HepG2 (cell line): ENCODE results near the gene FAM222B. TPM values are rescaled to one million over a fixed set of nuclear protein-coding genes. Genes with fewer than 3 reads are reported as not detected.
"Not testable (repeated sequence)": the region's sequence is repeated elsewhere in the genome, so short reads cannot be mapped to it uniquely, and the experiment has no call there.

Experiments used
- ATAC-seq: fragments of 200-7000 bp; cut with Tn5 transposase; 3 replicates; pipeline ENCODE4 v1.9.1; 2020; ENCODE audit warnings: mild to moderate bottlenecking, moderate library complexity
- BruUV-seq: library from RNA; stranded (reverse); fragments of 400-500 nt; replicated peaks from 2 replicates; lab custom pipeline; 2021; lab: Mats Ljungman, UMichigan
- CTCF ChIA-PET: fragments of 300-600 bp; formaldehyde crosslinking; extraction: SDS; loops from one replicate; lab custom pipeline; 2021; ENCODE audit warnings: low total read pairs, inconsistent platforms, low intra/inter-chr PET ratio; lab: Yijun Ruan, JAX
- POLR2A ChIA-PET: fragments of 350-600 bp; sonication (Branson Sonifier 250); formaldehyde crosslinking; loops from one replicate; lab custom pipeline; 2020; ENCODE audit warnings: antibody characterized with exemption, inconsistent platforms; lab: Yijun Ruan, JAX
- DNase-seq: peaks from one replicate; pipeline ENCODE4 v3.0.0-alpha.2; 2015; ENCODE audit warnings: low spot score
- FAIRE-seq: peaks from 3 replicates; lab custom pipeline; 2011; peaks lifted over from hg19 to GRCh38; lab: Jason Lieb, UNC
- H2AFZ ChIP-seq: one replicate; pipeline ENCODE4 v1.6.1; 2011; ENCODE audit warnings: low read length, inconsistent platforms
- H3K27ac ChIP-seq: fragments of 300-600 bp; 3 replicates; pipeline ENCODE4 v1.8.0; 2011; ENCODE audit warnings: mixed run types, mild to moderate bottlenecking, mixed read lengths, low read length, inconsistent platforms; ENCODE audit not compliant: insufficient read depth; ENCODE audit errors: extremely low read length
- H3K27me3 ChIP-seq, 2 experiments: fragments of 200-600 bp in 1 of 2; 2 replicates in 1 of 2; 3 replicates in 1 of 2; pipeline versions ENCODE4 v1.6.0 to v1.8.0; 2011; ENCODE audit warnings: low read length in 2 of 2, mild to moderate bottlenecking in 2 of 2, moderate library complexity in 2 of 2, inconsistent platforms in 1 of 2; ENCODE audit not compliant: insufficient read depth in 2 of 2, control insufficient read depth in 1 of 2
- H3K36me3 ChIP-seq, 2 experiments: fragments of 200-600 bp in 1 of 2; replicated peaks in 1 of 2; 2 replicates in 1 of 2; 3 replicates in 1 of 2; pipeline versions ENCODE4 v1.5.1 to v1.8.0; 2011; ENCODE audit warnings: low read length in 2 of 2, inconsistent platforms in 1 of 2; ENCODE audit not compliant: insufficient read depth in 2 of 2, control insufficient read depth in 1 of 2
- H3K4me1 ChIP-seq: 2 replicates; pipeline ENCODE4 v1.5.1; 2012; ENCODE audit warnings: low read length, inconsistent platforms; ENCODE audit not compliant: insufficient read depth
- H3K4me2 ChIP-seq: 2 replicates; pipeline ENCODE4 v1.6.0; 2011; ENCODE audit warnings: low read depth, low read length, inconsistent platforms
- H3K4me3 ChIP-seq, 3 experiments: fragments of 200-600 bp in 1 of 3; sonication (generic), shearing (Covaris generic) in 1 of 3; replicated peaks in 1 of 3; 2 replicates each; pipeline ENCODE4 v1.5.1; 2011 to 2016; ENCODE audit warnings: low read length in 3 of 3, inconsistent platforms in 2 of 3, low read depth in 2 of 3, mild to moderate bottlenecking in 2 of 3, control low read depth in 1 of 3, mixed read lengths in 1 of 3; ENCODE audit not compliant: insufficient read depth in 1 of 3
- H3K79me2 ChIP-seq: one replicate; pipeline ENCODE4 v1.6.1; 2011; ENCODE audit warnings: low read length, inconsistent platforms; ENCODE audit not compliant: insufficient read depth
- H3K9ac ChIP-seq: 2 replicates; pipeline ENCODE4 v1.6.0; 2011; ENCODE audit warnings: mild to moderate bottlenecking, low read depth, low read length, inconsistent platforms; ENCODE audit not compliant: insufficient read depth
- H3K9me3 ChIP-seq: 2 replicates; pipeline ENCODE4 v1.5.1; 2012; ENCODE audit warnings: mild to moderate bottlenecking, low read length
- H4K20me1 ChIP-seq: 2 replicates; pipeline ENCODE4 v1.6.0; 2011; ENCODE audit warnings: inconsistent platforms, mild to moderate bottlenecking, low read length, moderate library complexity; ENCODE audit not compliant: insufficient read depth
- RXRA ChIP-seq: sonication (generic); formaldehyde crosslinking; IDR thresholded peaks from 2 replicates; pipeline ENCODE4 v1.5.1; 2020; ENCODE audit warnings: missing genetic modification reagents
- ZMYM3 ChIP-seq: sonication (generic); formaldehyde crosslinking; IDR thresholded peaks from 2 replicates; pipeline ENCODE4 v1.5.1; 2020; ENCODE audit warnings: mild to moderate bottlenecking, missing genetic modification reagents
- ZNF678 ChIP-seq: sonication (generic); formaldehyde crosslinking; IDR thresholded peaks from 2 replicates; pipeline ENCODE4 v1.4.0; 2020; ENCODE audit warnings: mild to moderate bottlenecking, missing genetic modification reagents
- WGBS: methylation state at CpG from one replicate; pipeline ENCODE4 v1.1.6; 2017; ENCODE audit warnings: low lambda C conversion rate; 5-methylcytosine and 5-hydroxymethylcytosine counted together
- in situ Hi-C: cut with HindIII; loops from 2 replicates; pipeline ENCODE4 v1.10.0; 2017; ENCODE audit warnings: low pct_unique_long_range_greater_than_20kb; ENCODE audit not compliant: extremely low pct_ligation_motif_present
- intact Hi-C: fragments of 100-400 bp; cut with micrococcal nuclease; formaldehyde crosslinking; loops from one replicate; pipeline ENCODE4 v1.10.0; 2022; ENCODE audit not compliant: unreplicated experiment
- polyA plus RNA-seq, 8 experiments: library from polyadenylated mRNA; depleted of rRNA in 3 of 8; stranded (reverse) in 7 of 8; unstranded in 1 of 8; fragments of >200 nt; fragmentation: Illumina TruSeq in 4 of 8; extraction: Trizol in 4 of 8; gene quantifications; 2 replicates each; pipeline versions ENCODE4 v1.2.1 to v1.2.3, GENCODE V29; 2011 to 2016; ENCODE audit warnings: low read depth in 4 of 8, missing spikeins in 1 of 8, mixed read lengths in 1 of 8; ENCODE audit not compliant: insufficient read depth in 1 of 8
- total RNA-seq, 5 experiments: library from RNA; depleted of rRNA; stranded (reverse); fragments of >200 nt; fragmentation: Illumina TruSeq; extraction: Trizol; gene quantifications; 2 replicates each; pipeline ENCODE4 v1.2.3, GENCODE V29; 2016; ENCODE audit warnings: low read depth in 1 of 5

FAM222B gene
- total and polyA plus RNA-seq, 2 of the 13 experiments (the other 11 are each of a cell fraction or from before 2014, with no cell fraction given): 3.5 to 7.3 TPM

DNA sequence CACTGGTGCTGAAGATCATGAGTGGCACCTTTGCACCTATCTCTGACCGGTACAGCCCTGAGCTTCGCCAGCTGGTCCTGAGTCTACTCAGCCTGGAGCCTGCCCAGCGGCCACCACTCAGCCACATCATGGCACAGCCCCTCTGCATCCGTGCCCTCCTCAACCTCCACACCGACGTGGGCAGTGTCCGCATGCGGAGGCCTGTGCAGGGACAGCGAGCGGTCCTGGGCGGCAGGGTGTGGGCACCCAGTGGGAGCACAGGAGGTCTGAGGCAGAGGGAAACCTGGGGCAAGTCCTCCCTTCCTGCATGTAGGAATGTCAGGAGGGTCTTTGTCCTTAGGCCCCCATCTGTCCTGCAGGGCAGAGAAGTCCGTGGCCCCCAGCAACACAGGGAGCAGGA is 105.3 kb downstream of the FAM222B start:
- H3K9me3 ChIP-seq: no peaks in the 10 kb centered on the region
- ChIA-PET POLR2A (no interaction called here), CTCF (no interaction called here)
- H3K4me3 ChIP-seq: no peak overlapping the region
- WGBS: 96% methylated on average over 8 of the region's 12 CpGs
- no peak overlapping the region for H3K27ac ChIP-seq
- H3K4me2 ChIP-seq: no peak overlapping the region
- H3K36me3 ChIP-seq: peaks cover 2 to 11% of the 10 kb centered on the region in 2 experiments; a peak in 3 of 5 replicates
- FAIRE-seq (no peak), DNase-seq (no peak), ATAC-seq (no peak)
- no TSS peak for BruUV-seq
- no peaks in the 10 kb centered on the region for H3K79me2 ChIP-seq
- intact Hi-C loops: no loop called here
- in situ Hi-C loops: loop anchor here (25.0 kb wide), 1 partner anchor 375 kb away; no protein-coding TSS in a partner anchor
- no peaks in the 10 kb centered on the region for H4K20me1 ChIP-seq
- no peak overlapping the region for H3K9ac ChIP-seq
- H3K4me1 ChIP-seq: peaks cover 12% of the 10 kb centered on the region
- no peaks in the 10 kb centered on the region for H3K27me3 ChIP-seq
- H2AFZ ChIP-seq: no peak overlapping the region
- TF ChIP-seq ZNF678 (CRISPR knock-in tag) (no peak), RXRA (no peak), ZMYM3 (no peak)
- TF ChIP-seq, all 625 proteins: peak for 0

GRCh38 chr17:28735913-28736769 is 106.4 kb downstream of the FAM222B start:
- H3K27ac ChIP-seq, H4K20me1 ChIP-seq, H3K9ac ChIP-seq, DNase-seq, H3K79me2 ChIP-seq, H2AFZ ChIP-seq, CTCF ChIA-PET, ATAC-seq, H3K4me1 ChIP-seq, BruUV-seq, intact Hi-C loops, H3K27me3 ChIP-seq, FAIRE-seq, H3K9me3 ChIP-seq, H3K4me3 ChIP-seq, H3K4me2 ChIP-seq: not testable (repeated sequence)
- in situ Hi-C loops: loop anchor here (25.0 kb wide), 1 partner anchor 376 kb away; no protein-coding TSS in a partner anchor
- POLR2A ChIA-PET: interaction anchor here (1.5 kb wide), 1 partner anchor 9 kb away, joined by 5 read pairs; no protein-coding TSS in a partner anchor
- peaks cover 0 to 11% of the 10 kb centered on the region in 2 experiments; a peak in 2 of 5 replicates for H3K36me3 ChIP-seq
- WGBS: 97% methylated on average over 7 of the region's 8 CpGs
